Subcutaneous adipose tissue (tissue), 4 donors: Measurements from ENCODE around the gene OBSCN. TPM values are rescaled to one million over a fixed set of nuclear protein-coding genes. Genes with fewer than 3 reads are reported as not detected.

Experiments used
- CTCF ChIP-seq: fragments of 450-650 bp; IDR thresholded peaks from one replicate; pipeline ENCODE4 v1.5.1; 2016; ENCODE audit warnings: low read depth, mild to moderate bottlenecking, control low read depth, antibody characterized with exemption, moderate library complexity
- total RNA-seq, 4 donors: library from RNA; depleted of rRNA; stranded (reverse); fragments of >200 nt; gene quantifications; one replicate each; pipeline ENCODE4 v1.1.0, GENCODE V29; 2016

The OBSCN gene
- total RNA-seq, 4 donors from 2014 or later = 4.1 to 4.9 (median 4.7) TPM

DNA sequence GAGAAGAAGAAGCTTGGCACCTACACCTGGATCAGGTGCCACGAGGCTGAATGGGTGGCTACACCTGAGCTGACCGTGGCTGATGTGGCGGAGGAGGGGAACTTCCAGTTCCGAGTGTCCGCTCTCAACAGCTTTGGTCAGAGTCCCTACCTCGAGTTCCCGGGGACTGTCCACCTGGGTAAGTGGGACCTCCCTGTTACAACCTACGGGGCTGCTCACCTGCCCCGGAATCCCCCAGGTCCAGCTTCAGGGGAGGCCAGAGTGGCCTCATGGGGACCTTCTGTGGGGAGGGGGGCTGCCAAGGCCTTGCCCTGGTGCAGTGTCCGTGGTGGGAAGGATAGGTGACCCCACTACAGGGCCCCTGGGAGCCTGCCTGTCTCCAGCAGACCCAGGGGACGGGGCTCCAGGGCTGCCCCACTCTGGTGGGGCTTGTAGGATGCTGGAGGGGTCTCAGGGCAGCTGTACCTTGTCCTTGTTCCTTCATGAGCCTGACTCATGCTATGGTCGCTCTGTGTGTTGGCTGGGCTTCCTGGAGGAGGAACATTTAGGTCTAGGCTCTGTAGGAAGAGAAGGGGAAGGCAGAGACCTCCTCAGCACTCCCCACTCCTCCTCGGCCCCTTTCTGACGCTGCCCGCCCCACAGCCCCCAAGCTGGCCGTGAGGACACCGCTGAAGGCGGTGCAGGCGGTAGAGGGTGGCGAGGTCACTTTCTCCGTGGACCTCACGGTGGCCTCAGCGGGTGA, 7.2 kb downstream of the OBSCN start:
- no peak for TF ChIP-seq CTCF

DNA sequence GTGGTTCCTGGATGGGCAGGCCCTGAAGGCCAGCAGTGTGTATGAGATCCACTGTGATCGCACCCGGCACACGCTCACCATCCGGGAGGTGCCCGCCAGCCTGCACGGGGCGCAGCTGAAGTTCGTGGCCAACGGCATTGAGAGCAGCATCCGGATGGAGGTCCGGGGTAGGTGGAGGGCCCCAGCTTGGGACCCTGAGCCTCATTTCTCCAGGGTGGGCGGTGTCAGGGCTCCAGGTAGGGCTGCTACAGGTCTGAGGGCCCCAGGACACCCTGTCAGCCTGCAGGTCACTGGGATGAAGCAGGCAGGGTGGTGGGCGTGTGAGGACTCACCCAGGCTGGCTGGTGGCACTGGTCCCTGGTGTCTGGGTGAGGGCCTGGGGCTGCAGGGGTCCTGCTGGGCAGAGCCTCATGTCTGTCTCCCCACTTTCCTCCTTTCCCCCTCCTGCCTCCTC, 7.8 kb downstream of the OBSCN start:
- TF ChIP-seq CTCF = no peak

DNA sequence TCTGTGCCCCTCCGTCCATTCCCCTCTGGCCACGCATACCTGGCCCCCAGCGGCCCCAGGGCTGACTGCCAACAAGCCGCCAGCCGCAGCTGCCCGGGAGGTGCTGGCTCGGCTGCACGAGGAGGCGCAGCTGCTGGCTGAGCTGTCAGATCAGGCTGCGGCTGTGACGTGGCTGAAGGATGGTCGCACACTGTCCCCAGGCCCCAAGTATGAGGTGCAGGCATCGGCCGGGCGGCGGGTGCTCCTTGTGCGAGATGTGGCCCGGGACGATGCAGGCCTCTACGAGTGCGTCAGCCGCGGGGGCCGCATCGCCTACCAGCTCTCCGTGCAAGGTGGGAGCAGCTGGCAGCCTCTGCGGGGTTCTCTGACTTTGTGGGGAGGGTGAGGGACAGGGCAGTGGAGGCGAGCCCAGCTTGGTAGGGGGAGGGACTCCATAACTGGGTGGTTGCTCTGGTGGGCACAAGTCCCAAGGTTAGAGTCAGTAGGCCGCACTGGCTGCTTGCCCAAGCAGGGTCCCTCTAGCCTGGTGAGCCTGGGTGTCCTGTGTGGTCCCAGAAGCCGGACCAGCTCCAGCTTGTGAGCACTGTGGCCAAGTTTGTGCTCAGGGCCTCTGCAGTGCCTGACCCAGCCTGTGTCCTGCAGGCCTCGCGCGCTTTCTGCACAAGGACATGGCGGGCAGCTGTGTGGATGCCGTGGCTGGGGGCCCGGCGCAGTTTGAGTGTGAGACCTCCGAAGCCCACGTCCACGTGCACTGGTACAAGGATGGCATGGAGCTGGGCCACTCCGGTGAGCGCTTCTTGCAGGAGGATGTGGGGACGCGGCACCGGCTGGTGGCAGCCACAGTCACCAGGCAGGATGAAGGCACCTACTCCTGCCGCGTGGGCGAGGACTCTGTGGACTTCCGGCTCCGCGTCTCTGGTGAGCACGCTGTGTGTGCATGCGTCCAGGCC, 8.8 kb downstream of the OBSCN start:
- no peak for TF ChIP-seq CTCF

- TF ChIP-seq CTCF = no peak
These were observed 9.9 kb downstream of the OBSCN start for GRCh38 chr1:228217551-228218344.

DNA sequence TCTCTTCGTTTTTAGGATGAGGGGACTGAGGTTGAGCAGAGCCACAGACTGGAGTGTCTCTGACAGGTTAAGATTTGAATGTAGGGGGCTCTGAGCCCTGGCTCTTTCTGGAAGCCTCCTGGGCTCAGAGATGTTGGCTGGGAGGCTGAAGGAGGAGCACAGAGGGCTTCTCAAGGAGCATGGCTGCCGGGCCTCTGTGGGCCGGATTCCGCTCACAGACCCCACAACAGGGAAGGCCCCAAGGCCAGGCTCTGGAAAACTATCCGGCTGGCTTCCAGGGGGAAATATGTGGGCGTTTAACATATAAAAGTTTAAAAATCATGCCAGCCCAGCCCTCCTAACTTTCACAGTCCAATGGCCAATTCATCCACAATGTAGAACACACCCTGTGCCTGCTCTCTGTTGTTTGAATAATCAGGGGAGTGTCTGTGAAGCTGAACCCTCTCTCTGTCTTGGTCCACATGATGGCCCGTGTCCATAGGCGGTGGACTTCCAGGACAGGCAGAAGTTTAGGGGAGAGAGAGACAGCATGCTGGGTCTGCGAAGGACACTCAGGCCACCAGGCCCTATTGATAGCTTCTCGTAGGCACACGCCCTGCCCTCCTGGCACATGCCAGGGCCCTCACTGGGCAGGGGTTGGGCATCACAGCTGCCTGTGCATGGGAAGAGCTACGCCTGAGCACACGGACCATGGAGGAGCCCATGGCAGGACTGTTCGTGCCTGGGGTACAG, 10.8 kb downstream of the OBSCN start:
- no peak for TF ChIP-seq CTCF

- no peak for TF ChIP-seq CTCF
These were observed 11.6 kb downstream of the OBSCN start for GRCh38 chr1:228219245-228219961.
